ENCODE results near the gene ERICH2.

Gene ERICH2

GRCh38 chr2:170830166-170830565, 60.0 kb downstream of the ERICH2 start:
- TF ChIP-seq GATA2 (IDR thresholded peaks at IDR 0.05; ENCODE audit: low read depth, low read length): no peak
- TF ChIP-seq GATA3 (IDR thresholded peaks at IDR 0.05; ENCODE audit: low read depth, low read length): no peak

GRCh38 chr2:170831115-170831514, 60.9 kb downstream of the ERICH2 start:
- no peak for TF ChIP-seq GATA2 (IDR thresholded peaks at IDR 0.05; ENCODE audit: low read depth, low read length)
- TF ChIP-seq GATA3 (IDR thresholded peaks at IDR 0.05; ENCODE audit: low read depth, low read length): no peak

GRCh38 chr2:170836027-170836426, 65.8 kb downstream of the ERICH2 start:
- TF ChIP-seq GATA3 (IDR thresholded peaks at IDR 0.05; ENCODE audit: low read depth, low read length) (no peak), GATA2 (IDR thresholded peaks at IDR 0.05; ENCODE audit: low read depth, low read length) (no peak)

GRCh38 chr2:170840717-170841210, 70.6 kb downstream of the ERICH2 start:
- TF ChIP-seq GATA2 (IDR thresholded peaks at IDR 0.05; ENCODE audit: low read depth, low read length): no peak
- TF ChIP-seq GATA3 (IDR thresholded peaks at IDR 0.05; ENCODE audit: low read depth, low read length): no peak

GRCh38 chr2:170842785-170843184, 72.6 kb downstream of the ERICH2 start:
- no peak for TF ChIP-seq GATA2 (IDR thresholded peaks at IDR 0.05; ENCODE audit: low read depth, low read length)
- no peak for TF ChIP-seq GATA3 (IDR thresholded peaks at IDR 0.05; ENCODE audit: low read depth, low read length)

GRCh38 chr2:170843656-170844055, 73.5 kb downstream of the ERICH2 start:
- no peak for TF ChIP-seq GATA3 (IDR thresholded peaks at IDR 0.05; ENCODE audit: low read depth, low read length)
- TF ChIP-seq GATA2 (IDR thresholded peaks at IDR 0.05; ENCODE audit: low read depth, low read length): no peak

- TF ChIP-seq GATA2 (IDR thresholded peaks at IDR 0.05; ENCODE audit: low read depth, low read length) (no peak), GATA3 (IDR thresholded peaks at IDR 0.05; ENCODE audit: low read depth, low read length) (no peak)
These were observed 75.2 kb downstream of the ERICH2 start for GRCh38 chr2:170845343-170845742.

GRCh38 chr2:170846314-170846713, 76.1 kb downstream of the ERICH2 start:
- TF ChIP-seq GATA3 (IDR thresholded peaks at IDR 0.05; ENCODE audit: low read depth, low read length) (no peak), GATA2 (IDR thresholded peaks at IDR 0.05; ENCODE audit: low read depth, low read length) (no peak)

GRCh38 chr2:170847716-170848115, 77.5 kb downstream of the ERICH2 start:
- TF ChIP-seq GATA3 (IDR thresholded peaks at IDR 0.05; ENCODE audit: low read depth, low read length) (no peak), GATA2 (IDR thresholded peaks at IDR 0.05; ENCODE audit: low read depth, low read length) (no peak)

Data from SH-SY5Y (cell line).